OCI-LY1 (cell line): ENCODE results near the gene S100A2.

Experiments
- H2AFZ ChIP-seq: fragments of 200-600 bp; sonication (generic), shearing (Covaris generic); 2 replicates; pipeline ENCODE4 v1.6.0; 2014; ENCODE audit warnings: antibody characterized with exemption, mild to moderate bottlenecking, low read length
- H3F3A ChIP-seq: fragments of 200-600 bp; sonication (generic), shearing (Covaris generic); 2 replicates; pipeline ENCODE4 v1.6.0; 2014; ENCODE audit warnings: mild to moderate bottlenecking, antibody characterized with exemption, low read length, moderate library complexity; ENCODE audit not compliant: insufficient read depth
- H3K27ac ChIP-seq: fragments of 200-600 bp; sonication (generic); 2 replicates; pipeline ENCODE4 v1.5.1; 2014; ENCODE audit warnings: low read length, mixed run types, mild to moderate bottlenecking, low read depth; ENCODE audit not compliant: poor library complexity, severe bottlenecking
- H3K27me3 ChIP-seq: fragments of 200-600 bp; sonication (generic); 2 replicates; pipeline ENCODE4 v1.6.0; 2014; ENCODE audit warnings: antibody characterized with exemption, mild to moderate bottlenecking, low read length, moderate library complexity; ENCODE audit not compliant: insufficient read depth
- H3K36me3 ChIP-seq: fragments of 200-600 bp; sonication (generic); 2 replicates; pipeline ENCODE4 v1.6.1; 2014; ENCODE audit warnings: mild to moderate bottlenecking, antibody characterized with exemption, low read length, moderate library complexity, mixed read lengths; ENCODE audit not compliant: insufficient read depth
- H3K4me1 ChIP-seq: fragments of 200-600 bp; sonication (generic); 2 replicates; pipeline ENCODE4 v1.5.1; 2014; ENCODE audit warnings: mild to moderate bottlenecking, low read length, moderate library complexity; ENCODE audit not compliant: insufficient read depth, severe bottlenecking
- H3K4me2 ChIP-seq: fragments of 200-600 bp; sonication (generic), shearing (Covaris generic); 2 replicates; pipeline ENCODE4 v1.6.1; 2014; ENCODE audit warnings: low read length
- H3K4me3 ChIP-seq: fragments of 200-600 bp; sonication (generic); 2 replicates; pipeline ENCODE4 v1.5.1; 2014; ENCODE audit warnings: low read length, low read depth, mild to moderate bottlenecking, mixed read lengths; ENCODE audit not compliant: poor library complexity, severe bottlenecking
- H3K79me2 ChIP-seq: fragments of 200-600 bp; shearing (Covaris generic); 2 replicates; pipeline ENCODE4 v1.6.1; 2016; ENCODE audit warnings: mixed run types, low read length, mixed read lengths; ENCODE audit not compliant: insufficient read depth
- H3K9ac ChIP-seq: fragments of 200-600 bp; sonication (generic), shearing (Covaris generic); 2 replicates; pipeline ENCODE4 v1.6.1; 2014; ENCODE audit warnings: mild to moderate bottlenecking, low read length, mixed read lengths
- H3K9me2 ChIP-seq: fragments of 200-600 bp; sonication (generic), shearing (Covaris generic); 2 replicates; pipeline ENCODE4 v1.6.1; 2014; ENCODE audit warnings: low read depth, mild to moderate bottlenecking, low read length, mixed read lengths
- H3K9me3 ChIP-seq: fragments of 200-600 bp; shearing (Covaris generic); 2 replicates; pipeline ENCODE4 v1.6.1; 2014; ENCODE audit warnings: low read length, mixed read lengths
- H4K20me1 ChIP-seq: fragments of 200-600 bp; sonication (generic), shearing (Covaris generic); 2 replicates; pipeline ENCODE4 v1.6.0; 2016; ENCODE audit warnings: mild to moderate bottlenecking, low read length; ENCODE audit not compliant: insufficient read depth
- EZH2 ChIP-seq: fragments of 200-600 bp; sonication (generic), shearing (Covaris generic); IDR thresholded peaks from 2 replicates; pipeline ENCODE4 v1.8.0; 2017; ENCODE audit warnings: borderline replicate concordance, mixed run types, mild to moderate bottlenecking, antibody characterized with exemption, low read length, moderate library complexity, mixed read lengths
- TF ChIP-seq, protein P1 (sequence below): fragments of 200-600 bp; sonication (generic), shearing (Covaris generic); IDR thresholded peaks from 2 replicates; pipeline ENCODE4 v1.5.1; 2017; ENCODE audit warnings: mild to moderate bottlenecking, antibody characterized with exemption, low read length, moderate library complexity, mixed read lengths

S100A2 gene

DNA sequence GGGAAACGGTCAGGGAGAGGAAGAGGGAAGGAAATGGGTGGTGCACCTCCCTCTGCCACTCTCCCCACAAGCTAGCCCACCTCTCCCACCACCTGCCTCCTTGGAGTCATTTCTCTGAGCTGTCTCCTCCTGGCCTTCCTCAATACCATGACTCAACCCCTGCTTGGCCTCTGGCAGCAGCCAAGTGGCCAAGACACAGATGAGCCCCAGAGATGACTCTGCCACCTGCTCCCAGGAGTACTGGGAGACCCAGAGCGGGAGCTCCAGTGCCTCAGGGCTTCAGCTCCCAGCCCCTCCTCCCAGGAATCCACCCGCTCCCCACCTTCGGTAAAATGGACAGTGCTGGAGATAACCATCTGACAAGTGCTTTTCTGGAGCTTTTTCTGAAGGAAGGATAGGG lies 44.7 kb upstream of the S100A2 start:
- no peak for TF ChIP-seq EZH2
- TF ChIP-seq, protein P1, sequence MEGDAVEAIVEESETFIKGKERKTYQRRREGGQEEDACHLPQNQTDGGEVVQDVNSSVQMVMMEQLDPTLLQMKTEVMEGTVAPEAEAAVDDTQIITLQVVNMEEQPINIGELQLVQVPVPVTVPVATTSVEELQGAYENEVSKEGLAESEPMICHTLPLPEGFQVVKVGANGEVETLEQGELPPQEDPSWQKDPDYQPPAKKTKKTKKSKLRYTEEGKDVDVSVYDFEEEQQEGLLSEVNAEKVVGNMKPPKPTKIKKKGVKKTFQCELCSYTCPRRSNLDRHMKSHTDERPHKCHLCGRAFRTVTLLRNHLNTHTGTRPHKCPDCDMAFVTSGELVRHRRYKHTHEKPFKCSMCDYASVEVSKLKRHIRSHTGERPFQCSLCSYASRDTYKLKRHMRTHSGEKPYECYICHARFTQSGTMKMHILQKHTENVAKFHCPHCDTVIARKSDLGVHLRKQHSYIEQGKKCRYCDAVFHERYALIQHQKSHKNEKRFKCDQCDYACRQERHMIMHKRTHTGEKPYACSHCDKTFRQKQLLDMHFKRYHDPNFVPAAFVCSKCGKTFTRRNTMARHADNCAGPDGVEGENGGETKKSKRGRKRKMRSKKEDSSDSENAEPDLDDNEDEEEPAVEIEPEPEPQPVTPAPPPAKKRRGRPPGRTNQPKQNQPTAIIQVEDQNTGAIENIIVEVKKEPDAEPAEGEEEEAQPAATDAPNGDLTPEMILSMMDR, result no peak
- H3K9me3 ChIP-seq, result no peaks in the 10 kb centered on the region
- no peak overlapping the region for H3K4me3 ChIP-seq
- no peaks in the 10 kb centered on the region for H3F3A ChIP-seq
- no peaks in the 10 kb centered on the region for H3K4me1 ChIP-seq
- H3K9me2 ChIP-seq, result no peaks in the 10 kb centered on the region
- H3K27me3 ChIP-seq, result no peaks in the 10 kb centered on the region; the same call in 1 of the 2 replicates
- no peak overlapping the region for H3K9ac ChIP-seq
- no peaks in the 10 kb centered on the region for H3K36me3 ChIP-seq
- no peak overlapping the region for H3K4me2 ChIP-seq
- H3K79me2 ChIP-seq, result no peaks in the 10 kb centered on the region
- no peak overlapping the region for H2AFZ ChIP-seq
- no peaks in the 10 kb centered on the region for H4K20me1 ChIP-seq
- no peak overlapping the region for H3K27ac ChIP-seq

DNA sequence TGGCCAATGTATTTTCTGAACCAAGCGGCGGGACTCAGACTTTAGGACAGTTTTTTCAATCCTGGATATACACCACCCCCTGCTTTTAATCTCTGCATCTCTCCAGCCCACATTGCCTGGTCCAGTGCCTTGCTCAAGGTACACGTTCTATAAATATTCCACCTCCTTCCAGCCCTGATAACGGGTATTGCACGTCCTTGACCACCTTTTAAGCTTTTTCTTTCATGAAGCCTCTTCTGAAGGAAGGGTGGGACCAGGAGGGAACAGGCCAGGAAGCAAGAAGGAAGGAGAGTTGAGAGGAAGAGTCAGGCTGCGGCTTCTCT lies 43.9 kb upstream of the S100A2 start:
- Histone ChIP-seq H3F3A (no peaks in the 10 kb centered on the region), H3K27ac (no peak overlapping the region), H3K36me3 (no peaks in the 10 kb centered on the region), H2AFZ (no peak overlapping the region), H3K4me1 (no peaks in the 10 kb centered on the region), H3K9ac (no peak overlapping the region), H3K9me2 (no peaks in the 10 kb centered on the region), H3K27me3 (no peaks in the 10 kb centered on the region; the same call in 1 of the 2 replicates), H3K4me2 (no peak overlapping the region), H3K4me3 (no peak overlapping the region), H3K79me2 (no peaks in the 10 kb centered on the region), H3K9me3 (no peaks in the 10 kb centered on the region), H4K20me1 (no peaks in the 10 kb centered on the region)
- TF ChIP-seq, protein P1, result no peak
- TF ChIP-seq EZH2, result no peak

DNA sequence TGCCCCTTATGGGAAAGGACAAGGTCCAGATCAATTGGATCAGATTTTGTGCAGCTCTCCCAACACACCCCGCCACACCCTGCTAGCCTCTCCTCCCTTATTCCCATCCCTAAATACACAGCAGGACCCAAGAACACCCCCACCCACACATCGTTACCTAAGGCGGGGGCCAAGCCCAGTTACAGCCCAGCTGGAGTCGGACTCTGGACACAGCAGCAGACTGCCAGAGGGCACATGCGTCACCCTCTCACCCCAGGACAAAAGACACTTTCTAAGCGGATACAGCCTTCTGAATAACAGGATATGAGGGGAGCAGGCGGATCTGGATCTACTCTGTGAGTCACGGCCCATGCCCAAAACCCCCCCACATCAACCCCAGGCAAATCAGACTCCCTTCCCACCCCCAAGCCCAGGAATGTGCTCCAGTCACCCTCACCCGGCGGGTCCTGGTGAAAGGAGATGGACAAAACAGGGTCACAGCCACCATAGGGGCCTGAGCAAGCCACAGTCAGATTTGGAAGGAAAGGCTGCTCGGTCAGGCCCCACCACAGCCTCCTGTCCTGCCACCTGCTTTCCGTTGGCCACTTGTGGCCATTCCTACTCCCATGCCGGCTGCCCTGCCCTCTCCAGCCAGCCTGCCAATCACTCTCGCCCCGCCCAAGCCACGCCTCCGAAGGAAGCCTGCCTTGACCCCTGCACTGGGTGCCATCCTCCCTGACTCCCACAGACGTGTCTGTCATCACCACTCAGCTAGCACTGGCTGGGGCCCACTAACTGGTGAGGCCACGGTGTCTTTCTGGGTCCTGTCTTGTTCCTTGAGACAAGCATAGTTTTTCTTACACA lies 43.3 kb upstream of the S100A2 start:
- no peak overlapping the region for H3K27ac ChIP-seq
- no peaks in the 10 kb centered on the region for H3K4me1 ChIP-seq
- TF ChIP-seq, protein P1, result no peak
- TF ChIP-seq EZH2, result no peak
- no peak overlapping the region for H3K4me3 ChIP-seq
- H3K36me3 ChIP-seq, result no peaks in the 10 kb centered on the region
- no peak overlapping the region for H2AFZ ChIP-seq
- H3K9me2 ChIP-seq, result no peaks in the 10 kb centered on the region
- no peaks in the 10 kb centered on the region for H3F3A ChIP-seq
- no peaks in the 10 kb centered on the region for H3K9me3 ChIP-seq
- no peaks in the 10 kb centered on the region; the same call in 1 of the 2 replicates for H3K27me3 ChIP-seq
- no peaks in the 10 kb centered on the region for H4K20me1 ChIP-seq
- H3K9ac ChIP-seq, result no peak overlapping the region
- H3K4me2 ChIP-seq, result no peak overlapping the region
- H3K79me2 ChIP-seq, result no peaks in the 10 kb centered on the region
